ENCODE results near the gene PPP2R5C.
"Not testable (repeated sequence)": the region's sequence is repeated elsewhere in the genome, so short reads cannot be mapped to it uniquely, and the experiment has no call there.

The PPP2R5C gene

DNA sequence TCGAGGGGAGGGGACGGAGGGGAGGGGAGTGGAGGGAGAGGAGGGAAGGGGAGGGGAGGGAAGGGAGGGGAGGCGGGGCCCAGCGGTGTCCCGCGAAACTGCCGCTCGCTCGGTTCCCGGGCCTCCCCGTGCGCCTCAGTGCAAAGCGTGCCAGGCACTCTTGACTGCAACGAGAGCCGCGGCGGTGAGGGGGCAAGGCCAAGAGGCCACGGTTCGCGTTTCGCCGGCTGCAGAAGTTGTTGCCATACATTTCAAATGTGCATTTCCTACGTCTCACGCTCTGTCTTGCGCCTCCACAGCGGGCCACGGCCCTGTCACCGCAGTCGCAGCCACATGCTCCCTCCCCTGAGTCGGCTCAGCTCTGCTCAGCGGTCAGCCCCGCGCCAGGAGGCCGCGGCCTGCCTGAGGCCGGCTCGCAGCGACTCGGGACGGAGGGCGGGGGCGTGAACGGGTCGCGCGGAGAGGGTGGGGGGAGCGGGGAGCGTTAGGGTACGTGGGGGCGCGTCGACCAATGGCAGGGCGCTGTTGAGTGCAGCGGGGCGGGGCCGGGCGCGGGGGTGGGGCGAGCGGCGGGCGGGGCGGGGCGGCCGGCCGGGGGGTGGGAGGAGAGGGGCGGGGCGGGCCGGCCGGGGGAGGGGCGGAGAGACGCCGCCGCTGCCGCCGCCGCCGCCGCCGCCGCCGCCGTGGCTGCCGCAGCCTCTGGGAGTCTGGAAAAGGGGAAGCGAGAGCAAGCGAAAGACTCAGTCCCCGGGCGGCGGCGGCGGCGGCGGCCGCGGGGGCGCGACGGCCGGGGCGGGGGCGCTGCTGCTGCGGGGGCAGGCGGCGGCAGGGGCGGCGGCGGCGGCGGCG, at the start of gene PPP2R5C:
Gene PPP2R5C (plus strand): TSS at position 678 of the 849 bp plus-strand sequence. CDS start 185 bp downstream, outside the sequence.
- DNase-seq: peak; percentile 88

DNA sequence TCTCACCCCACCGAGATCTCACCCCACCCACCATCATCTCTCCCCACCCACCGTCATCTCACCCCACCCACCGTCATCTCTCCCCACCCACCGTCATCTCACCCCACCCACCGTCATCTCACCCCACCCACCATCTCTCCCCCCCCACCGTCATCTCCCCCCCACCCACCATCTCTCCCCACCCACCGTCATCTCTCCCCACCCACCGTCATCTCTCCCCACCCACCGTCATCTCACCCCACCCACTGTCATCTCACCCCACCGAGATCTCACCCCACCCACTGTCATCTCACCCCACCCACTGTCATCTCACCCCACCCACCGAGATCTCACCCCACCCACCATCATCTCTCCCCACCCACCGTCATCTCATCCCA, 49.7 kb upstream of the PPP2R5C start:
- not testable (repeated sequence) for DNase-seq

DNA sequence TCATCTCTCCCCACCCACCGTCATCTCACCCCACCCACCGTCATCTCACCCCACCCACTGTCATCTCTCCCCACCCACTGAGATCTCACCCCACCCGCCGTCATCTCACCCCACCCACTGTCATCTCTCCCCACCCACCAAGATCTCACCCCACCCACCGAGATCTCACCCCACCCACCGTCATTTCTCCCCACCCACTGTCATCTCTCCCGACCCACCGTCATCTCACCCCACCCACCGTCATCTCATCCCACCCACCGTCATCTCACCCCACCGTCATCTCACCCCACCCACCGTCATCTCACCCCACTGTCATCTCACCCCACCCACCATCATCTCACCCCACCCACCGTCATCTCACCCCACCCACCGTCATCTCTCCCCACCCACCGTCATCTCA, 49.2 kb upstream of the PPP2R5C start:
- DNase-seq: not testable (repeated sequence)

DNA sequence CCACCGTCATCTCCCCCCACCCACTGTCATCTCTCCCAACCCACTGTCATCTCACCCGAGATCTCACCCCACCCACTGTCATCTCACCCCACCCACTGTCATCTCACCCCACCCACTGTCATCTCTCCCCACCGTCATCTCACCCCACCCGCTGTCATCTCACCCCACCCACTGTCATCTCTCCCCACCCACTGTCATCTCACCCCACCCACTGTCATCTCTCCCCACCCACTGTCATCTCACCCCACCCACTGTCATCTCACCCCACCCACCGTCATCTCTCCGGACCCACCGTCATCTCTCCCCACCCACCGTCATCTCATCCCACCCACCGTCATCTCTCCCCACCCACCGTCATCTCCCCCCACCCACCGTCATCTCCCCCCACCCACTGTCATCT, 48.4 kb upstream of the PPP2R5C start:
- DNase-seq: peak; percentile 65

DNA sequence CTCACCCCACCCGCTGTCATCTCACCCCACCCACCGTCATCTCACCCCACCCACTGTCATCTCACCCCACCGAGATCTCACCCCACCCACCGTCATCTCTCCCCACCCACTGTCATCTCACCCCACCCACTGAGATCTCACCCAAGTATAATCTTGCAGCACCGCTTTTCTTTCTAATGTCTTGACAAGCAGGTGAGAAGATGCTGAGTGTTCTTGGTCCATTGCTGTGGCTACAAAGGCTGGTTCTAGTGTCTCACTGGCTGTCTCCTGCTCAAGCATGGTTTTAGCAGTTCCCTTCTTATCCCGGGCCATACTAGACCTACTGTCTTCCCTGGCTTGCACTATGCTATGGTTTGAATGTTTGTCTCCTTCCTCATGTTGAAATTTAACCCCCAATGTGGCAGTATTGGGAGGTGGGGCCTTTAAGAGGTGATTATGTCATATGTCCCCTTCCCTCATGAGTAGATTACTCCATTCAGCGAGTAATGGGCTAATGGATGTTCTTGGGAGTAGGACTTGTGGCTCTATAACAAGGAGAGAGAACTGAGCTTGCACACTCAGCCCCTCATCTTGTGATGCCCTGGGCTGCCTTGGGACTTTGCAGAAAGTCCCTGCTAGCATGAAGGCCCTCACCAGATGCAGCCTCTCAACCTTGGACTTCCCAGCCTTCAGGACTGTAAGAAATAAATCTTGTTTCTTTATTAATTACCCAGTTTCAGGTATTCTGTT, 47.7 kb upstream of the PPP2R5C start:
- peak; percentile 74 for DNase-seq

DNA sequence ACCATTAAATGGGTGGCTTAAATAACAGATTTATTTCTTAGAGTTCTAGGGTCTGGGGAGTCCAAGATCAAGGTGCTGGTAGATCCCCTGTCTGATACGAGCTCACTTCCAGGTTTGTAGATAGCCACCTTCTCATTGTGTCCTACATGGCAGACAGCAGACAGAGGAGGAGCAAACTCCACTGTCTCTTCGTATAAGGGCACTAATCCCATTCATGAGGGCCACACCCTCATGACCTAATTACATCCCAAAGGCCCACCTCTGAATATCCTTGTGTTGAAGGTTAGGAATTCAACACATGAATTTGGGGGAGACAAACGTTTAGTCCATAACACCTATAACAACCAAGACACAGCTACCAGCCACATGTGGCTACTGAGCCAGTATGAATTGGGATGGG, 47.1 kb upstream of the PPP2R5C start:
- no peak for DNase-seq

DNA sequence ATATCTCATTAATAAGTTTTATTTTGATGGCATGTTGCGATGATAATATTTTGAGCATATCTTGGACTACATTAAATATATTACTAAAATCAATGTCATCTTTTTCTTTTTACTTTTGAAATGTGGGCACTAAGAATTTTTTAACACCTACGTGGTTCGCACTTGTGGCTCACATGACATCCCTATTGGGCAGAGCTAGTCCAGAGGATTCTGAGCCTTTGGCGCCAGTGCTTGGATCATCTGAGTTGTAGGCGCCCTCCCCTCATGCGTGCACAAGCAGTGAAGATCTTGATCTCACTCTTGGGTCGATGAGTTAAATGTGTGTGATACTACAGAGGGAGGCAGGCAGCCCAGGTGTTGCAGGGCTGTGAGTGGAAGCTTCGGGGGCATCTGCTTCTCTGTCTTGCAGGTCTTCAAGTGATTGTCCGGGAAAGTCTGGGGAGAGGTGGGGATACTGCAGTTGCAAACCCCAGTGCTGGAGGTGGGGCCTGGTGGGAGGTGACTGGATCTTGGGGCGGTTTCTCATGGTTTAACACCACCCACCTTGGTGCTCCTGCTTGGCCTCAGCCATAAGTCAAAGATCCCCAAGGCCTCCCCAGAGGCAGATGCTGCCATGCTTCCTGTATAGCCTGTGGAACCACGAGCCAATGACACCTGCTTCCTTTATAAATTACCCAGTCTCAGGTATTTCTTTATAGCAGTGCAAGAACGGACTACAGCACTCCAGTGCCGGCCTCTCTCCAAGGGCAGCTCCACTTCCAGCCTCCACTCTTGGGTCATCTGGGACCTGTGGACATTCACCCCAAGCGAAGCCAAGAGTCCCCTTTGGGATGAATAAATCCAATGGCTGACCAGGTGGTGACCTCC, 46.1 kb upstream of the PPP2R5C start:
- DNase-seq: no peak

DNA sequence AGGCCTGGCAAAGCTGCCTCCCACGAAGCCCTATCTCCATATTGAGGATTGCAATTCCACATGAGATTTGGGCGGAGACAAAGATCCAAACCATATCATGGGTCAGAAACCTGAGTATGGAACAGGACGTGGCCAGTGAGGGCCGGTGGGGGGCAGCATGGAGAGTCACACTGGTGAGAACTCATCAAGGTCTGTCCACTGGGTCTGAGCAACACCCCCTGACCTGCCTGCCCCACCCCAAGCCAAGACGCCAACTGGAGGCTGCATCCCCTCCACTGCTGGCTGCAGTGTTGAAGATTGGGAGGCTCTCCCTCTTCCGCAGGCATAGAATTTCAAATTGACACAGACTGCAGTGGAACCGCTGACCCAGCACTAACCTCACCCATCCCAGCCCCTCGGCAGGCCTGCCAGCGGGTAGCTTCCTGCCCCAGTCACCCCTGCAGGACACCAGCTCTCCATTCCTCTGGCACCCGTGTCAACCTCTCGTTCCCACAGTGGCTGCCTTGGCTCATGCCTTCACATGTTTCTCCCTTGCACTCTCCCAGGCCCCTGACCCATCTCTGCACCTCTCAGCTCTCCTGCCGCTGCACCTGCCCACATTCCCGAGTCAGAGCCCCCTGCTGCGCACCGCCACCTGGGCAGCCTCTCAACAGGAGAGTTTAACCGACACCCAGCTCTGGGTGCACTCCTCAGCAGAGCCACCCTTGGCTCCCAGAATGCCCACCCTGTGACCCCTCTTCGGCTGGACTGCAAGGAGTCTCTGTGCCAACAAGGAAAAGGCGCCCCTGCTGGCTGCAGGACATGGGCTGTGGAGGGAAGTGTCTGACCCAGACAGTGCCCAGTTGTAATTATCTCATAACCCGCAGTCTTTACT, 45.2 kb upstream of the PPP2R5C start:
- DNase-seq: no peak

DNA sequence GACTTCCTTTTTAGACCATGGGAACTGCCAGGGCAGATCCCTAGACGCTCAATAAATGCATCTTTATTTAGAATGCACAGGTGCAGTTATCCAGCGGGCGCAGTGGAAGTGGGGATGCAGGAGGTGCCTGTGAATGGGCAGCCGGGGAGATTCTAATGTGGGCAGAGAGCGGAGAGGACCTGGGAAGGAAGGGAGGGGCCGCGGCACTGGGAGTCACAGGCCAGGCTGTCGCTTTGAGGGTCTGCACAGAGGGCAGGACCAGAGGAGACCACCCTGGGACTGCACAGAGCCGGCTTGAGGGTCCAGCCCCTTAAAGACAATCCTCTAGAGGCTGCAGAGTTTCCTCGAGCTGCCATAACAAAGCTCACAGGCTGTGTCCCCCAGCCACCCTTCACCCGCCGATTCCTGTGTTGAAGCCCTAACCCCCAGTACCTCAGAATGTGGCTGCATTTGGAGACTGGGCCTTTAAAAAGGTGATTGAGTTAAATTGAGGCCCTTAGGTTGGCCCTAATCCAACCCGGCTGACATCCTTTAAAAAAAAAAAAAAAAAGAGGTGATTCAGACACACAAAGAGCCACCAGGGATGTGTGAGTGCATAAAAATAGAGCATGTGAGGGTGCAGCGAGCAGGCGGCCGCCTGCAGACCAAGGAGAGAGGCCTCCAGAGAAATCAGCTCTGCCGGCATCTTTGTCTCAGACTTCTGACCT, 44.4 kb upstream of the PPP2R5C start:
- no peak for DNase-seq

DNA sequence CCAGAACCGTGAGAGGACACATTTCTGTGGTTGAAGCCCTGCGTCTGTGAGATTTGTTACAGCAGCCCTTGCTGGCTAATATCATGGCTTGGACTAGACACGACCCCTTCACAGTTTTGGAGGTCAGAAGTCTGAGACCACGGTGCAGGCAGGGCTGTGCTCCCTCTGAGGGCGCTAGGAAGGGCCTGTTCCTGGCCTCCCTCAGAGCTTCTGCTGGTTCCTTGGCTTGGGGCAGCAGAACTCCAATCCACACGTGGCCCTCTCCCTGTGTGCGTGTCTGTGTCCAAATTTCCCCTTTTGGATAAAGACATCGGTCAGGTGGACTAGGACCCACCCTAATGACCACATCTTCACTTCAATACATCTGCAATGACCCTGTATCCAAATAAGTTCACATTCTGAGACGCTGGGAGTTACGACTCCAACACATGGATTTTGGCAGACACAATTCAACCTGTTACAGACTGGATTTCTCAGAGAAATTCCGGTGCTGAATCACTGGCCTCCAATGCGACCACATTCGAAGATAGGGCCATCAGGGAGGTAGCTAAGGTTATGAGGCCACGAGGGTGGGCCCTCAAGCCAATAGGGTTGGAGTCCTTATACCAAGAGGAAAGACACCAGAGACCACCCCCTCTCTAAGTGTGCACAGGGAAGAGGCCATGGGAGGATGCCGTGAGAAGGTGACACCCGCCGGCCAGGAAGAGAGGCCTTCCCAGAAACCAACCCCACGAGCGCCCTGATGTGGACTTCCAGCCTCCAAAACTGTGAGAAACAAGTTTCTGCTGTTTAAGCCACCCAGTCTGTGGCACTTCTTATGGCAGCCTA, 43.6 kb upstream of the PPP2R5C start:
- DNase-seq: no peak

DNA sequence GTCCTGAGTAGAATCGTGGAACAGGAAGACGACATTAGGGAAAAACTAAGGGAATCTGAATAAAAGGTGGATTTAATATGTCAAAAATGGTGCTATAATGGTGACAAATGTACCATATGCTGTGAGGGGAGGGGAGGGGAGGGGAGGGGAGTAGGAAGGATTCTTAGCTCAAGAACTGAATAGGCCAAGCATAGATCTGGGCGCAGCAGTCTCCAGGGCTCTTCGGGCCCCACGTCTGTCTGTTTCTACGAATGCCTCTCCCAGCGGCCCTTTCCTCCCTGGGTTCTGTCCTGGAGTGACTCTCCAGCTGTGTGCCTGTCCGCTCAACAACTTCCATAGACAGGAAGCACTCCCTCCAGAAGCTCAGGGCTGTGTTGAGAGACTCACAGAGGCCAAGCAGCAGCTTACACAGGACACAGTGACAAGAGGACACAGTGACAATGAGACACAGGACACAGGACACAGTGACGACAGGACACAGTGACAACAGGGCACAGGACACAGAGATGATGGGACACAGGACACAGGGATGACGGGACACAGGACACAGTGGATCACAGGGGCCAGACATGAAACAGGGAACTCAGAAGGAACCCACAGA, 42.4 kb upstream of the PPP2R5C start:
- no peak for DNase-seq

DNA sequence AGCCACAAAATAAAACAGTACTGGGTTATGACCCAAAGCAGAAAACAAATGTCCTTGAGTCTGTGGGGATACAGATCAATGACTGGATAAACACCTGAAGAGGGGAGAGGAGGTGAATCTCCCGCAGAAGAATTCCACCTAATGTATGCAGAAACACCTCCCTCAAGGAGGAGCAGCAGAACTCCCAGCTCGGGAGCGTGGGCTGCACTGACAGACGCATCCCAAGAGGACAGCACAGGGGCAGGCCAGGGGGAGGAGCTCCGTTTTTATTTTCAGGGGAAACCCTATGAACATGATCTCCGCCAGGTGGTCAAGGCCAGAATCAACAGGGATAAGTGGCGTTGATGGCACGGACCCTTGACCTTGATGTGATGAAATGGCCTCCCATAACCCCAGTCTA, 41.8 kb upstream of the PPP2R5C start:
- no peak for DNase-seq

DNA sequence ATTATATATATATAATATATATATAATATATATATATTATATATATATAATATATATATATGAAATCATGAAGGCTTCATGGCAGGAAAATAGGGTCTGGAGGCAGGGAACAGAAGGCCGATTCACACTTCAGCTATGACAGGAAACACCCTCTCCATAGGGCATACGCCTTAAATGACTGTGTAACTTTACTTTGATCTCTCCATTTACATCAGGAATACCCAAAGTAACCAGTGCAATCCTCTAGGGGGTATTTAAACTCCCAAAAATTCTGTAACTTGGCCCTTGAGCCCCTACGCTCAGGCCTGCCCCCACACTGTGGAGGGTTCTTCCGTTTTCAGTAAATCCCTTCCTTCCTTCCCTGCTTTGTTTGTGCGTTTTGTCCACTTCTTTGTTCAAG, 40.4 kb upstream of the PPP2R5C start:
- DNase-seq: no peak

DNA sequence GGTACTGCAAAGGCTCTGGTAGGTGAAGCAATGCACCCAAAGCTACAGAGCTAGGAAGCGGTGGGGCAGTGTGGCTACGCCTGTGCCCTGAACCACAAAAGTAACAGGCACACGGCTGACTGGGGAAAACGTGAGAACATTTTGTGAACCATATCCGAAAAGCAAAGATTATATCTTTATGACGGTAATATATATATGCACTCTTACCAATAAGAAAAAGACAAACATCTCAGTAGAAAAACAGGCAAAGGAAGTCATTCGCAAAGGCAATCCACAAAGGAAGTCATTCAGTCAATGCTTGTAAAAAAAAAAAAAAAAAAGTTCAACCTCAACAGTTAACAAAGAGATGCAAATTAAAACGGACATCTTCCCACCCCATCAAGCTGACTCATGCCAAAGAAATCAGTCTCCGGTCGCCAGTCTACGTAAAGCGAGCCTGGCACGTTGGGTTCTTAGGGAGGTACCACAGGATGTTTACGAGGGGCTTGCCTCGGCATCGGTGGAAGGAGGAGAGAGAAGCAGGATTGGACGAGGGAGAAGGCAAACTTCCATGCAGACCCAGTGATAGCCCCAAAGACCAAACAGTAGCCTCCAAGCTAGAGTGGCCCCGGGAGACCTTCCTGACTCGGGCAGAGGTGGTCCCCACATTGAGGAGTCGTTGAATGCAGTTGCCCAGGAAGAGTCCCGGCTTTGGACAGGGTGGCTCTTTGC, 39.4 kb upstream of the PPP2R5C start:
- peak; percentile 84 for DNase-seq

DNA sequence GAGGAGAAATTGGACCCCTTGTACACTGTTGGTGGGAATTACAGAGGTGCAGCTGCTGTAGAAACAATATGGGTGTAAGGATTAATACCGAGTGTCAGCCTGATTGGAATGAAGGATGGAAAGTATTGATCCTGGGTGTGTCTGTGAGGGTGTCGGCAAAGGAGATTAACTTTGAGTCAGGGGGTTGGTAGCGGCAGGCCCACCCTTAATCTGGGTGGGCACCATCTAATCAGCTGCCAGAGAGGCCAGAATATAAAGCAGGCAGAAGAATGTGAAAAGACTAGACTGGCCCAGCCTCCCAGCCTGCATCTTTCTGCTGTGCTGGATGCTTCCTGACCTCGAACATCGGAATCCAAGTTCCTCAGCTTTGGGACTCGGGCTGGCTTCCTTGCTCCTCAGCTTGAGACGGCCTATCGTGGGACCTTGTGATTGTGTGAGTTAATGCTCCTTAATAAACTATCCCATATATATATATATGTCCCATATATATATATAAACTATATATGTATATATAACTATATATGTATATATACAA, 38.4 kb upstream of the PPP2R5C start:
- no peak for DNase-seq

DNA sequence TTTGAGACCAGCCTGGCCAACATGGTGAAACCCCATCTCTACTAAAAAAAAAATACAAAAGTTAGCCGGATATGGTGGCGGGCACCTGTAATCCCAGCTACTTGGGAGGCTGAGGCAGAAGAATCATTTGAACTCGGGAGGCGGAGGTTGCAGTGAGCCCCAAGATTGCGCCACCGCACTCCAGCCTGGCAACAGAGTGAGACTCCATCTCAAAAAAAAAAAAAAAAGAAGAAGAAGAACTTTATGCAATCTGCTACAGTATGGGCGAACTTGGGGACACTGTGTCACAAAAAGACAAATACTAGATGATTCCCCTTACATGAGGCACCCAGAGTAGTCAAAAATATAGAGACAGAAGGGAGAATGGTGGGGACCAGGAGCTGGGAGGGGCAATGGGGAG, 35.9 kb upstream of the PPP2R5C start:
- peak; percentile 36 for DNase-seq

DNA sequence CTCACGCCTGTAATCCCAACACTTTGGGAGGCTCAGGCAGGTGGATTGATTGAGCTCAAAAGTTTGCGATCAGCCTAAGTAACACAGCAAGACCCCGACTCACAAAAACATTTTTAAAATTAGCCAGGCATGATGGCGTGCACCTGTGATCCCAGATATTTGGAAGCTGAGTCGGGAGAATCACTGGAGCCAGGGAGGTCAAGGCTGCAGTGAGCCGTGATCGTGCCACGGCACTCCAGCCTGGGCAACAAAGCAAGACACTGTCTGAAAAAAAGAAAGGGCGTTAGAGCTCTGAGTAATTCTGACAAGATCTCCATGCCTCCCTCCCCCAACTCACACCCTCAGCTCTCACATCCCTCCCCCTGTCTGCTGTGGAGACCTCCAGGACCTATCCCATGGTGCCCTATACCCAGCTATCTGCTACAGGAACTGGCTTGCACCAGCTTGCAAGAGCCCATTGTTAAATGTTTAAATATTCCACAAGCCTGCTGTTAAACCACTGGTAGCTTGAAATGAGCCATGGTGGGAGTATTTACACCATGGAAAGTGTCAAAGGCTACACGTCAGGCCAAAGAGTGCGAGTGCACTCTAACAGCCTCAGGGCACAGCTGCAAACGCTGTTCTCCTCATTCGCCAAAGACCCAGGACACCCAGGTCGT, 35.1 kb upstream of the PPP2R5C start:
- no peak for DNase-seq

DNA sequence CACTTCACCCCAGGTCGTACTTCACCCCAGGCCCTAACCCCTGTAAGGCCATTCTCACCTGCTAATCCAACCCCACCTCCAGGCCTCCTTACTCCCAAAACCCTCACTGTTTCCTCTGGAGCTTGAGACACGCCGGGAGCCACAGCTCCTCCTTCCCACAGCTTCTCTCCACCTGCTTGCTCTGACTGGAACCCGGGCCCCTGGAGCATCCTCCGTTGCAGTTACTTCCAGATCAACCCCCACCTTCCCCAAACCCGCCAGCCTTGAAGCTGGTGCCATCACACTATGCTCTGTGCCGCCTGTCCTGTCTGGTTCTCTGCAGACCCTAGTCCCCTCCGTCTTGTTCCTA, 34.6 kb upstream of the PPP2R5C start:
- no peak for DNase-seq

Measured in CD4-positive, alpha-beta T cell treated with Interferon gamma for 1 hour (primary cell).